ENCODE data around the gene HEPHL1. TPM values are rescaled to one million over a fixed set of nuclear protein-coding genes. Genes with fewer than 3 reads are reported as not detected.
"Not testable (repeated sequence)": the region's sequence is repeated elsewhere in the genome, so short reads cannot be mapped to it uniquely, and the experiment has no call there.

Gene HEPHL1
- not detected for total RNA-seq

GRCh38 chr11:94020777-94021481 is at the start of gene HEPHL1:
Gene HEPHL1 (plus strand): TSS chr11:94021354. CDS start chr11:94021369, 15 bp downstream.
- no peak for DNase-seq (ENCODE audit: low spot score)

- DNase-seq (ENCODE audit: low spot score): no peak
Measured at GRCh38 chr11:93972790-93973189, 48.4 kb upstream of the HEPHL1 start.

- DNase-seq (ENCODE audit: low spot score): not testable (repeated sequence)
Measured at GRCh38 chr11:93973322-93974051, 47.7 kb upstream of the HEPHL1 start.

- no peak for DNase-seq (ENCODE audit: low spot score)
Measured at GRCh38 chr11:93974759-93975158, 46.4 kb upstream of the HEPHL1 start.

- DNase-seq (ENCODE audit: low spot score): not testable (repeated sequence)
Measured at GRCh38 chr11:93976577-93977254, 44.4 kb upstream of the HEPHL1 start.

- no peak for DNase-seq (ENCODE audit: low spot score)
Measured at GRCh38 chr11:93983542-93984195, 37.5 kb upstream of the HEPHL1 start.

GRCh38 chr11:93984196-93984567 is 37.0 kb upstream of the HEPHL1 start:
- DNase-seq (ENCODE audit: low spot score): no peak

- DNase-seq (ENCODE audit: low spot score): no peak
Measured at GRCh38 chr11:93984936-93985335, 36.2 kb upstream of the HEPHL1 start.

GRCh38 chr11:93986716-93987115 is 34.4 kb upstream of the HEPHL1 start:
- no peak for DNase-seq (ENCODE audit: low spot score)

GRCh38 chr11:93988455-93988854 is 32.7 kb upstream of the HEPHL1 start:
- DNase-seq (ENCODE audit: low spot score): no peak

GRCh38 chr11:93988912-93989311 is 32.2 kb upstream of the HEPHL1 start:
- DNase-seq (ENCODE audit: low spot score): no peak

GRCh38 chr11:93993747-93994146 is 27.4 kb upstream of the HEPHL1 start:
- no peak for DNase-seq (ENCODE audit: low spot score)

- DNase-seq (ENCODE audit: low spot score): no peak
Measured at GRCh38 chr11:93997741-93998140, 23.4 kb upstream of the HEPHL1 start.

- DNase-seq (ENCODE audit: low spot score): no peak
Measured at GRCh38 chr11:94000659-94001058, 20.5 kb upstream of the HEPHL1 start.

GRCh38 chr11:94002226-94002625 is 18.9 kb upstream of the HEPHL1 start:
- DNase-seq (ENCODE audit: low spot score): no peak

GRCh38 chr11:94007426-94007825 is 13.7 kb upstream of the HEPHL1 start:
- no peak for DNase-seq (ENCODE audit: low spot score)

- DNase-seq (ENCODE audit: low spot score): no peak
Measured at GRCh38 chr11:94007906-94008305, 13.2 kb upstream of the HEPHL1 start.

GRCh38 chr11:94010136-94010535 is 11.0 kb upstream of the HEPHL1 start:
- DNase-seq (ENCODE audit: low spot score): no peak

GRCh38 chr11:94011478-94011877 is 9.7 kb upstream of the HEPHL1 start:
- no peak for DNase-seq (ENCODE audit: low spot score)

GRCh38 chr11:94017446-94017845 is 3.7 kb upstream of the HEPHL1 start:
- no peak for DNase-seq (ENCODE audit: low spot score)

- DNase-seq (ENCODE audit: low spot score): no peak
Measured at GRCh38 chr11:94018721-94019120, 2.4 kb upstream of the HEPHL1 start.

GRCh38 chr11:94023856-94024255 is 2.7 kb downstream of the HEPHL1 start:
- no peak for DNase-seq (ENCODE audit: low spot score)
